GM18867 (cell line): Measurements from ENCODE around the gene SLC9C2.
A peak's percentile ranks its signal among the peaks of the same experiment; 100 is the strongest.
"Not testable (repeated sequence)": the region's sequence is repeated elsewhere in the genome, so short reads cannot be mapped to it uniquely, and the experiment has no call there.

ENCODE experiments used
- ATAC-seq: cut with Tn5 transposase; IDR thresholded peaks from one replicate; pipeline ENCODE4 v1.9.1; 2021; ENCODE audit warnings: mild to moderate bottlenecking, moderate library complexity; ENCODE audit not compliant: unreplicated experiment

The SLC9C2 gene

DNA sequence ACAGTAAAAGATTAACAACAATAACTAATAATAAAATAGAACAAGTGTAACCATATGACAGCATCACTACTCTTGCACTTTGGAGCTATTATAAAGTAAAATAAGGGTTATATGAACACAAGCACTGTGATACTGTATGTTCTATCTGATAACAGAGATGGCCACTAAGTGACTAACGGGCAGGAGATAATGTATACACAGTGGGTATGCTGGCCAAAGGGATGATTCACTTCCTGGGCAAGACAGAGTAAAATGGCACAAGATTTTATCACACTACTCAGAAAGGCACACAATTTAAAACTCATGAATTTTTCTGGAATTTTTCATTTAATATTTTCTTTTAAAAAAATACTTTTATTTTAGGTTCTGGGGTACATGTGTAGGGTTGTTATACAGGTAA, 12.3 kb downstream of the SLC9C2 start:
- ATAC-seq: no peak

DNA sequence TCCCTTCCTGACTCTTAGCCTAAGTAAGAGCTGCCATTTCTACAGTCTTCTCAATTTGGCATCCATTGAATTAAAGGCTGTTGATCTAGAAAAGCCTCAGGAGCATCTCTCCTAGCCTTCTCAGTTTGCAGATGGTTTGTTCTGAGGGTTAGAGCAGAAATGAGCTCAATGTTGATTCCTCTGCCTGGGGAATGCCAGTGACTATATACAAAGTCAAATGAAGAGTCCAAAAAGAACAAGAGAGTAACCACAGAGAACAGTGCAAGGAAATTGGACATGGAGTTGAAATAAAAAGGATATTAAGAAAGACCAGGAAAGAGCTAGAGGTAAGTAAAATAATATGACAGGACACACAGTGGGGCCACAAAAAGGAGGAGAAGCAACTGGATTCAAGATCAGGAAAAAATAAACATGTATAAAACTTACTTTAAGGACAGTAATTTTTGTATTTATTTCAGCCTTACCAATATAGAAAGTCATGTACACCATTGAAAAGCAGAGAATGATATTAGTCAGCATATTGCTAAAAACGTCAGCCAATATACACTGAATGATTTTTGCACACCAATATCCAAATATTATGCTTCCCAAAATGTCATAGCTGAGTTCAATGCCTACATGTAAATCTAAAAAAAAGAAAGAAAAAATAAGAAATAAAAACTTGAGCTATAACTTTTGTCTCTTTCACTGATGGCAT, 21.3 kb downstream of the SLC9C2 start:
- no peak for ATAC-seq

DNA sequence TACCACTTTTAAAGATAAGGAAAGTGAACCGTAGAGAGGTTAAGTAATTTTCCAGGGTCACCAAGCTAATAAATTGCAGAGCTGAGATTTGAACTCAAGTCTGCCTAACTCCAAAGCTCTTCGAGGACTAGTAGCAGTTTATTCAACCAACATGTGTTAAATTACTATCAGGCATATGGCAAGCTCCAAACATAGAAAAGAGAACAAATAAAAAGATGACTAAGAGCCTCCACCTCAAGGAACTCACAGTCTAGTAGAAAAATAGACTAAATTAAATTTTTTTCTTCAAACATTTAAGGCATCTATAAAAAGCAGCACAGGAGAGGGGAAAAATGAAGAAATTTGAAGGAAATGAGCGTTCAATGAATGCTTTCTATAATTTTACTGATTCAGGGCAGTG, 22.2 kb downstream of the SLC9C2 start:
- ATAC-seq: no peak

- no peak for ATAC-seq
These were observed 22.8 kb downstream of the SLC9C2 start for GRCh38 chr1:173580071-173580470.

- no peak for ATAC-seq
These were observed 29.3 kb downstream of the SLC9C2 start for GRCh38 chr1:173573596-173573995.

- no peak for ATAC-seq
These were observed 30.5 kb downstream of the SLC9C2 start for GRCh38 chr1:173572201-173572873.

DNA sequence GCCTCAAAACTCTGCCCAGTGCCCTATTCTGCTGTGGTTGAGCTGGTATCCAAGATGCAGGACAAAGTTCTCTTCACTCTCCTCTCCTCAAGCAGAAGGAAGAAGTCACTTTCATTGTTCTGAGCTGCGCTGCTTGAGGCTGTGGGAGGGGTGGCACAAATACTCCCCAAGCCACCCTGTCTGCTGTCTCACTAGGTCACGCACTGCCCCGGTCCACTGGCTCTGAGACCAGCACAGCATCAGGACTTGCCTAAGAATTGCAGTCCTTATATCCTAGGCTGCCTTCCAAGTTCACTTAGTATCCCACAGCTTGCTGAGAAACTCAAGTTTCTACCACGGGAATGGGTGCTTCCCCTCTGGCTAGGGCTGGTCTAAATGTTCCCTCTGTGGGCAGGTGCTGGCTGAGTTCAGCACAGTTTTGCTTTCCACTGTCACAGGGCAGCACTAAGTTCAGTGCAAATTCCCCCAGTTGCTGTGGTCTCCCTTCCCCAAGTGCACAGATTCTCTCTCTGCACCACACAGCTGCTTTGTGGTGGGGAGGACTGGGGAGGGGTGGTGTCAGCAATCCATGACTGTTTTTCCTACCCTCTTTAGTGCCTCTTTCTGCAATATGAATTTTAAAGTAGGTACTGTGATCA, 32.4 kb downstream of the SLC9C2 start:
- peak; percentile 43 for ATAC-seq

DNA sequence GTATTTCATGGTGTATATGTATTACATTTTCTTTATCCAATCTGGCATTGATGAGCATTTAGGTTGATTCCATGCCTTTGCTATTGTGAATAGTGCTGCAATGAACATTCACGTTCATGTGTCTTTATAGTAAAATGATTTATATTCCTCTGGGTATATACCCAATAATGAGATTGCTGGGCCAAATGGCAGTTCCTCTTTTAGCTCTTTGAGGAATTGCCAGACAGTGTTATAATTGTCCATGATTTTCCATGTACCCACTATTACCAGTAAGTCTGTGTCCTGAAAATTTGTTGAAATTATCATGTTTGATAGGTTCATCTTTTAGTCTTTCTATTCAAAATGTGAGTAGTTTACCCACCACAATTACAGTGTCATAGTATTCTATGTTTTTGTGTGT, 34.4 kb downstream of the SLC9C2 start:
- ATAC-seq: no peak

- not testable (repeated sequence) for ATAC-seq
These were observed 39.0 kb downstream of the SLC9C2 start for GRCh38 chr1:173563846-173564245.

DNA sequence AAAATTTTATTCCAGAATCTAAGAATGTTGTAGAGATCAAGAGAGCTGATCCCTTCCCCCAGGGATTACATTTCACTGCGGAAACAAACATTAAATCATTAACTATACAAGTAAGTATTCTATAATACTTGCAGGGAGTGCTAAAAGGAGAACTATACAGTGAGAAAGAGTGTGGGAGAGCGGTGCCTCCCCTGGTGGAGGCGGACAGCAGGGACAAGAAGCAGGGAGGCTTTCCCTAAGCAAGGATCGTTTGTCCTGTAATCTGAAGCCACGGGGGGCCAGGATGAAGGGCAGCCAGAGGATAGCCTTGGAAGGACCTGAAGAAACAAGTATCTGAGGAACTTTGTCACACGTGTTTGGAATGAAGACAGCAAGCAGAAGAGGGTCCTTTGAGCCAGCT, 40.1 kb downstream of the SLC9C2 start:
- no peak for ATAC-seq

DNA sequence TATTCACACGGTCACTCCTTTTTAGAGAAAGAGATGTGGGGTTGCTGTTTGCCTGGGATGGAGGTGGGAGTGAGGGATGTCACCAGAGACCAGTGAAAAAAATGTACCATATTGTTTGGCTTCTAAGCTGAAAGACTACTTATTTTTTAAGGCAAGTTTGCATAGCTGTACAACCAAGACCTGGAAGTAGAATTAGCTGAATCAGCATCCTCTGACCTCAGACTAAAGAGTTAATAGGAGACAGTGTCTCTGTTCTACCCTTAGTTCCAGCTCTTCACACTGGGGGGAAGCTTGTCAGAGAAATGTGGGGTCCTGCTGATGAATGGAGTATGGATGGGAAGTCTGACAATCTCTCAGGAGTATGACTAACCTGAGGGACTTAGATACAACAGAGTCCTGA, 41.6 kb downstream of the SLC9C2 start:
- no peak for ATAC-seq

DNA sequence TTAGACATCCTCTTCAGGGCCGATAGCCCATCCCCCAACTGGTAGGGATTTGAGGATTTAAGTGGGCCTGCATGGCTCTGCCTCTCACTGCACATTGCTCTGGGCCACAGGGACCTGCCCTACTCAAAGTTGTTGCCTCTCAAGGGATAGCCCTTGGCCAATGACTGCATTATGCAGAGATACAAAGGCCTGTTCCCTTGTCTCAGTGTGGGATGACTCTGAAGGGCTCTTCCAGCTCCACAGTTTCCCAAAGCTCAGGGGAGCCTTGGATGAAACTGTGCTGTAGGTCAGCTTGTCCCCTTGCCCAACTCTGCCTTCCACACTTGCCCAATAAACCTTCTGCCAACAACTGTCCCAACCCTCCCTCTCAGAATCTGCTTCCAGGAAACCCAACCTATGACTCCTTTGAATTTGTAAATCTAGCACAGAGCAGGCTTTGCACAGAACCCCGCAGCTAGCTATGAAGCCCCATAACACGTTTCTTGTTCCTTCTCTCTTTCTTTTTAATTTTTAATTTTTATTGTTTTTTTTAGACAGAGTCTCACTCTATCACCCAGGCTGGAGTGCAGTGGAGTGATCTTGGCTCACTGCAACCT, 42.5 kb downstream of the SLC9C2 start:
- ATAC-seq: no peak

- ATAC-seq: no peak
These were observed 47.1 kb downstream of the SLC9C2 start for GRCh38 chr1:173555651-173556305.

GRCh38 chr1:173554541-173555250, 48.2 kb downstream of the SLC9C2 start:
- ATAC-seq: no peak

GRCh38 chr1:173554089-173554488, 48.8 kb downstream of the SLC9C2 start:
- ATAC-seq: no peak

DNA sequence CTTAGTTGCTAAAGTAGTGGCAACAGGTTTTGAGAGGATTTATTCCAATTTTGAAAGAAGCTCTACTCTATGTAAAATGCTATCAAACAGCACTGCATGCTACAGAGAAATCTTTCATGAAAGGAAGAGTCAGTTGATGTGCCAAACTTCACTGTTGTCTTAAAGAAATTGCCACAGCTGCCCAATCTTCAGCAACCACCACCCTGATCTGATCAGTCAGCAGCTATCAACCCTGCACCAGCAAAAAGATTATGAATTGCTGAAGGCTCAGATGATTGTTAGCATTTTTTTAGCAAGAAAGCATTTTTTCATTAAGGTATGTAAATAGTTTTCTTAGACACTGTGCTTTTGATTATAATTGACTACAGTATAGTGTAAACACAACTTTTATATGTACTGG, 49.6 kb downstream of the SLC9C2 start:
- ATAC-seq: no peak

DNA sequence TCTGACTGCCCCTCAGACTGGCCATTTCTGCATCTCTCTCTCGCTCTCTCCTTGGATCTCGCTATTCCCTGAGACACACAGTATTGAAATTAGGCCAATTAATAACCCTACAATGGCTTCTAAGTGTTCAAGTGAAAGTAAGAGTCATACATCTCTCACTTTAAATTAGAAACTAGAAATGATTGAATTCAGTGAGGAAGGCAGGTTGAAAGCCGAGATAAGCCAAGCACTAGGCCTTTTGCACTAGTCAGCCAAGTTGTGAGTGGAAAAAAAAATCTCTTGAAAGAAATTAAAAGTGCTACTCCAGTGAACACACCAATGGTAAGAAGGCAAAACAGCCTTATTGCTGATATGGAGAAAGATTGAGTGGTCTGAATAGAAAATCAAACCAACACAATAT, 51.2 kb downstream of the SLC9C2 start:
- no peak for ATAC-seq

GRCh38 chr1:173549813-173550212, 53.1 kb downstream of the SLC9C2 start:
- no peak for ATAC-seq

- ATAC-seq: no peak
These were observed 57.2 kb downstream of the SLC9C2 start for GRCh38 chr1:173545688-173546087.

DNA sequence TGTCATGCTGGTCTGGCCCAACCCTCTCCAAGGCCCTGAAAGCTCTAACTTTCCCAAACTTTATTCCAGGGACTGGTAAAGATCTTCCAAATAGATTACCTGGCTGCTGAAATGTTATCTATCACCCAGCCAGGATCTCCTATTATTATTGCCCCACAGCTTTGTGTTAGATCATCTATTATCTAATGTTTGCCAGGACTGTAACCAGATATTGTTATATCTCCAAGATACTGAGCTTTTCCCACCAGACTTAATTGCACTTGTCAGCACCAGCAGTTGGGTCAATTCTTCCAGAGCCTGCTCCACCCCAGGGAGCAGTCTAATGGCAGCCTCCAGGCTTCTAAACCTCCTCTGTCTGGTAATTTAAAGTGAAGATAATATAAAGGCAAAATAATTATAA, 66.6 kb downstream of the SLC9C2 start:
- no peak for ATAC-seq

GRCh38 chr1:173532237-173532636, 70.6 kb downstream of the SLC9C2 start:
- ATAC-seq: no peak
